Motor neuron (in vitro differentiated cells): ENCODE results near the gene CACNA2D2. TPM values are rescaled to one million over a fixed set of nuclear protein-coding genes. Genes with fewer than 3 reads are reported as not detected.

Source experiments
- ATAC-seq, 8 experiments: fragments of 200-7000 bp; cut with Tn5 transposase; replicated peaks in 6 of 8; 2 replicates each; pipeline ENCODE4 v1.8.0; 2021; ENCODE audit warnings: mild to moderate bottlenecking in 8 of 8, moderate library complexity in 8 of 8
- H3K27ac ChIP-seq, 2 donors: fragments of 250-450 bp; sonication (Bioruptor Pico); 2 replicates each; pipeline ENCODE4 v1.9.0; 2021; ENCODE audit warnings: antibody characterized with exemption in 2 of 2, mild to moderate bottlenecking in 2 of 2, moderate library complexity in 1 of 2
- H3K4me1 ChIP-seq, 2 donors: fragments of 250-450 bp; sonication (Bioruptor Pico); replicated peaks in 1 of 2; 2 replicates each; pipeline ENCODE4 v1.6.1; 2021; ENCODE audit warnings: antibody characterized with exemption in 2 of 2, mild to moderate bottlenecking in 2 of 2, moderate library complexity in 1 of 2
- H3K4me3 ChIP-seq, 5 donors: fragments of 250-450 bp; sonication (Bioruptor Pico); 2 replicates each; pipeline ENCODE4 v1.9.0; 2021; ENCODE audit warnings: antibody characterized with exemption in 5 of 5, mild to moderate bottlenecking in 5 of 5, moderate library complexity in 4 of 5
- WGBS, 10 experiments: fragments of 450-650 bp; shearing (Covaris generic); methylation state at CpG; one replicate each; pipeline ENCODE4 v1.0.0; 2022; 5-methylcytosine and 5-hydroxymethylcytosine counted together
- in situ Hi-C, 9 experiments: fragments of 400-800 bp; cut with MboI; loops; one replicate each; pipeline ENCODE4 v1.15.0; 2021; ENCODE audit warnings: low sequenced_read_pairs in 9 of 9, low pct_unique_long_range_greater_than_20kb in 2 of 9; ENCODE audit not compliant: unreplicated experiment in 9 of 9
- total RNA-seq, 8 experiments: library from RNA; unstranded; fragments of 300-600 nt; gene quantifications; 2 replicates each; pipeline versions ENCODE4 v1.2.3 to v1.2.4, GENCODE V29; 2022

The CACNA2D2 gene
- total RNA-seq, 8 experiments from 2014 or later, result 1.7 to 8.5 (median 7.2) TPM

GRCh38 chr3:50316657-50317242 is 186.7 kb downstream of the CACNA2D2 start:
- in situ Hi-C loops, result no loop called here
- ATAC-seq, result peak in 6 of 8 experiments; percentile 7 to 60 (median 18)
- H3K4me3 ChIP-seq, result no peak overlapping the region
- WGBS, 10 experiments, result 13 to 100% (median 89%) methylated on average over 1 to 7 of the region's 9 CpGs; no CpG with 5 or more reads in 5 of the 10 experiments
- H3K4me1 ChIP-seq, result peaks cover 13 to 15% of the 10 kb centered on the region in 2 donors
- no peak overlapping the region for H3K27ac ChIP-seq

GRCh38 chr3:50314816-50315215 is 188.6 kb downstream of the CACNA2D2 start:
- in situ Hi-C loops, result no loop called here
- no peak overlapping the region for H3K4me3 ChIP-seq
- no peak for ATAC-seq
- H3K4me1 ChIP-seq, result peaks cover 6 to 8% of the 10 kb centered on the region in 2 donors
- 92 to 100% (median 100%) methylated on average over 1 to 4 of the region's 4 CpGs; no CpG with 5 or more reads in 5 of the 10 experiments for WGBS, 10 experiments
- H3K27ac ChIP-seq, result no peak overlapping the region

GRCh38 chr3:50314342-50314741 is 189.1 kb downstream of the CACNA2D2 start:
- Histone ChIP-seq H3K27ac (no peak overlapping the region), H3K4me1 (peaks cover 1 to 3% of the 10 kb centered on the region in 2 donors), H3K4me3 (no peak overlapping the region)
- WGBS, 10 experiments, result 0 to 100% (median 87%) methylated on average over 1 to 2 of the region's 3 CpGs; no CpG with 5 or more reads in 4 of the 10 experiments
- ATAC-seq, result no peak
- in situ Hi-C loops, result no loop called here

Other genes with a start within 250 kb of the CACNA2D2 start
- gene SEMA3B, start 234.5 kb downstream of the CACNA2D2 start, total RNA-seq, result 10 to 100 TPM in 3 of 8 experiments, 1 to 10 TPM in 5; 2.0 to 20.8 (median 6.9) TPM
- 1 to 10 TPM in 2 of 8 experiments, under 1 TPM in 5, not detected in 1; 0.36 to 2.6 (median 0.54) TPM for gene LSMEM2, start 224.5 kb downstream of the CACNA2D2 start, total RNA-seq
- 100 to 1,000 TPM in 1 of 8 experiments, 10 to 100 TPM in 7; 13.3 to 111 (median 24.8) TPM for gene IFRD2, start 211.2 kb downstream of the CACNA2D2 start, total RNA-seq
- 1 to 10 TPM; 2.0 to 4.7 (median 3.1) TPM for gene HYAL3, start 204.2 kb downstream of the CACNA2D2 start, total RNA-seq
- gene NAA80, start 204.2 kb downstream of the CACNA2D2 start, total RNA-seq, result 1 to 10 TPM; 2.7 to 8.8 (median 5.1) TPM
- 10 to 100 TPM in 2 of 8 experiments, 1 to 10 TPM in 3, under 1 TPM in 3; 0.63 to 35.4 (median 1.2) TPM for gene HYAL1, start 200.1 kb downstream of the CACNA2D2 start, total RNA-seq
- 10 to 100 TPM; 18.9 to 44.3 (median 27.0) TPM for gene HYAL2, start 180.9 kb downstream of the CACNA2D2 start, total RNA-seq
- gene TUSC2, start 175.4 kb downstream of the CACNA2D2 start, total RNA-seq, result 10 to 100 TPM; 15.5 to 36.9 (median 26.1) TPM
- 10 to 100 TPM; 14.0 to 21.3 (median 18.0) TPM for gene RASSF1, start 162.8 kb downstream of the CACNA2D2 start, total RNA-seq
- 10 to 100 TPM in 2 of 8 experiments, 1 to 10 TPM in 5, under 1 TPM in 1; 0.76 to 91.1 (median 2.2) TPM for gene ZMYND10, start 157.9 kb downstream of the CACNA2D2 start, total RNA-seq
- gene NPRL2, start 152.9 kb downstream of the CACNA2D2 start, total RNA-seq, result 10 to 100 TPM; 17.9 to 90.8 (median 28.9) TPM
- 10 to 100 TPM; 12.7 to 28.7 (median 19.0) TPM for gene CYB561D2, start 152.8 kb downstream of the CACNA2D2 start, total RNA-seq
- 10 to 100 TPM; 17.2 to 66.1 (median 27.7) TPM for gene TMEM115, start 144.1 kb downstream of the CACNA2D2 start, total RNA-seq
- 10 to 100 TPM in 5 of 8 experiments, 1 to 10 TPM in 3; 7.4 to 12.3 (median 10.7) TPM for gene C3orf18, start 64.1 kb upstream of the CACNA2D2 start, total RNA-seq
- gene HEMK1, start 65.9 kb upstream of the CACNA2D2 start, total RNA-seq, result 10 to 100 TPM in 7 of 8 experiments, 1 to 10 TPM in 1; 9.5 to 25.5 (median 15.6) TPM
- 1 to 10 TPM in 7 of 8 experiments, under 1 TPM in 1; 0.76 to 5.2 (median 1.8) TPM for gene CISH, start 108.1 kb upstream of the CACNA2D2 start, total RNA-seq
- 10 to 100 TPM in 5 of 8 experiments, 1 to 10 TPM in 3; 7.2 to 40.8 (median 17.8) TPM for gene MAPKAPK3, start 113.5 kb upstream of the CACNA2D2 start, total RNA-seq
- 10 to 100 TPM in 4 of 8 experiments, 1 to 10 TPM in 4; 1.0 to 17.3 (median 9.7) TPM for gene DOCK3, start 171.3 kb upstream of the CACNA2D2 start, total RNA-seq